BE2C (cell line): ENCODE measurements around the gene TMEM144.

ENCODE experiments used
- DNase-seq: peaks from one replicate; pipeline ENCODE4 v3.0.0-alpha.2; 2020
- H3K27me3 ChIP-seq: fragments of 250-450 bp; sonication (Bioruptor Pico); 2 replicates; pipeline ENCODE4 v1.5.1; 2020; ENCODE audit warnings: mild to moderate bottlenecking
- H3K36me3 ChIP-seq: fragments of 250-450 bp; sonication (Bioruptor Pico); 2 replicates; pipeline ENCODE4 v1.5.1; 2020; ENCODE audit warnings: mild to moderate bottlenecking
- H3K4me1 ChIP-seq: fragments of 250-450 bp; sonication (Bioruptor Pico); 2 replicates; pipeline ENCODE4 v1.5.1; 2020
- H3K4me3 ChIP-seq: 2 replicates; pipeline ENCODE4 v1.5.1; 2011; ENCODE audit warnings: low read depth, low read length
- H3K9me3 ChIP-seq: fragments of 250-450 bp; sonication (Bioruptor Pico); 2 replicates; pipeline ENCODE4 v1.5.1; 2020
- CTCF ChIP-seq: IDR thresholded peaks from 2 replicates; pipeline ENCODE4 v1.5.1; 2012; ENCODE audit warnings: mild to moderate bottlenecking, low read depth, low read length

TMEM144 gene

DNA sequence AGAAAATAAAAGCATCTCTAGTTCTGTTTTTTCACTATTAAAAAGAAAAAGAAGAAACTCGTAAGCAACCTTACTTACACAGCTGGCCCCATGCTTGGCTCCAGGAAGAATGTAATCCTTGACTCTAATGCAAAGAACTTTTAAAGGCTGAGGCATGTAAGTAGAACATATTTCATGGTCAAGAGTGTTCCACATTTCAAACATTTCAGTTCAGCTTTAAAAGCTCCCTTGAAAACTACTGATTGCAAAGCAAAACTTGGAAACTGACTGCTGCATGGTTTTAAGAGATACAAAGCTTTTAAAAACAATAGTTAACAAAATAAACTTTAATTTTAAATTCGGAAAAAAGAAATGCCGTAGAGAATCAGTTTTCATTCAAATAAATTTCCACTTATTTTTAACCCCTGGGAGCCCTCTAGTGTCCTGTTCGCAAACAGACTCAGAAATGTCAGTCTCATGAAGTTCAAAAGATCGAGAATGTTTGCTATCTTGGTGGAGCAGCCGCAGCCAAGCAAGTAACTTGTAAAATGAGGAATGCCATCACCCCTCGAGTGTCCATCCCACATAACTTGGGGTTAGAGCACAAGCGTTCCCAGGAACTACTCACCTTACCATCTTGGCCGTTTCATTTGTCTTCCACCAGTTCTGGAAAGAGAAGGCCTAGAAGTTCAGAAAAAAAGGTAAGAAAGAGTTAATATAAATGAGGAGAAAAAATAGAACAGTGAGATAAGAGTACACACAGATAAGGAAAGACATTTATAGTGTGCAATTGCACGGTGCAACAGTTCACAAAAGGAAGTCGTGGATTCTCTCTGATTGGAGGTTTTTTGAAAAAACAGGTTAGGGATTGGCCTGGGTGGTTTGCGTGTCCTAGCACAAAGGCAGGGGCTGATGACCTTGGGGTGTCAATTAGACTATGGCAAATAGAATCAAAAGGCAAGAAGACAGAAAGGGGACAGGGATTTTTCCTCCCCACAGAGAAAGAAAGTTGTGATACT is 37.7 kb upstream of the TMEM144 start, which contains the start of gene GASK1B:
Gene GASK1B, minus strand, starts transcription at position 765 of the 998 bp plus-strand sequence. CDS start 1,650 bp downstream, outside the sequence.
- peak; percentile 78 for TF ChIP-seq CTCF
- H3K9me3 ChIP-seq = no peaks in the 10 kb centered on the region
- peak; percentile 21 for DNase-seq
- H3K4me3 ChIP-seq = peak within 1 kb of the TSS; percentile 9; the same call in 1 of the 2 replicates
- no peaks in the 10 kb centered on the region for H3K36me3 ChIP-seq
- peaks cover 4% of the 10 kb centered on the region; the same call in 1 of the 2 replicates for H3K4me1 ChIP-seq
- no peaks in the 10 kb centered on the region for H3K27me3 ChIP-seq

GRCh38 chr4:158176108-158176507 is 34.2 kb upstream of the TMEM144 start:
- no peak for TF ChIP-seq CTCF
- no peak for DNase-seq
- H3K4me1 ChIP-seq = peaks cover 4% of the 10 kb centered on the region; the same call in 1 of the 2 replicates
- H3K9me3 ChIP-seq = no peaks in the 10 kb centered on the region
- no peak overlapping the region for H3K4me3 ChIP-seq
- H3K36me3 ChIP-seq = no peaks in the 10 kb centered on the region
- peaks cover 3% of the 10 kb centered on the region; the same call in 1 of the 2 replicates for H3K27me3 ChIP-seq

DNA sequence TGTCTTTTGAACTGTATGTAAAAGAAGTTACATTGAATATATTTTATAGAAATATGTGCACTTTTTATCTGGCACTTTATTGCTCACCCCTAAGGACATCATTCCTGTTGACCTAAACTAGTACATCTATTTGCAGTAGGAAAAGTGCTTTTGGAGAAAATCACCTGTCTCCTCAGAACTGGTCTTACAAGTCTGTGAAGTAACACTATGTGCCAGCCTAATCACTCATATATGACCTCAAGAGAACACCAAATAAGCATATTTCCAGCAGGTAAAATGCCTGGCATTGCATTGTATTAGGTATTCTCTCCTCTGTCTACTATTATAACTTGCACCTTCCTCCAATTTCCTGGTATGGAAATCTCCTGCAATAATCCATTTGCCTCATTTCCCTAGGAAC is 33.5 kb upstream of the TMEM144 start:
- H3K4me1 ChIP-seq = peaks cover 4% of the 10 kb centered on the region; the same call in 1 of the 2 replicates
- H3K4me3 ChIP-seq = no peak overlapping the region
- no peaks in the 10 kb centered on the region for H3K9me3 ChIP-seq
- no peaks in the 10 kb centered on the region for H3K36me3 ChIP-seq
- TF ChIP-seq CTCF = no peak
- DNase-seq = no peak
- peaks cover 3% of the 10 kb centered on the region; the same call in 1 of the 2 replicates for H3K27me3 ChIP-seq

DNA sequence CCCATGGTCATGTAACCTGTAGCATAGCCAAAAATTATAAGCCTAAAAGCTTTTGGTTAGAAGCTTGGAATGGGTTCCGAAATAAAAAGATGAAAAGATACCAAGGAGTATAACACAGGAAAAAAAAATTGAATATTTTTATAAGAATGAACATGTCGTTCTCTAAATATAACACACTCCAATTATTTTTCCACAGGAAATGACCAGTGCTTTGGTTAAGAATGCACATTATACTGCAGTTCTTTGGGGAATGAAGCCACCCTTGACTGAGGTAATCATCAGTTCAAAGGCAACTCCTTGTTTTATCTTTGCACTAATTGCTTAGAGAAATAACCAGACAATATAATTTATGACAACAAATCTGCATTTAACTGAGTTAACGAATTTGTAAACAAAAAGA is 30.8 kb upstream of the TMEM144 start:
- no peak for TF ChIP-seq CTCF
- no peaks in the 10 kb centered on the region for H3K36me3 ChIP-seq
- peaks cover 3% of the 10 kb centered on the region; the same call in 1 of the 2 replicates for H3K27me3 ChIP-seq
- DNase-seq = no peak
- no peak overlapping the region for H3K4me3 ChIP-seq
- no peaks in the 10 kb centered on the region for H3K4me1 ChIP-seq
- H3K9me3 ChIP-seq = no peaks in the 10 kb centered on the region

DNA sequence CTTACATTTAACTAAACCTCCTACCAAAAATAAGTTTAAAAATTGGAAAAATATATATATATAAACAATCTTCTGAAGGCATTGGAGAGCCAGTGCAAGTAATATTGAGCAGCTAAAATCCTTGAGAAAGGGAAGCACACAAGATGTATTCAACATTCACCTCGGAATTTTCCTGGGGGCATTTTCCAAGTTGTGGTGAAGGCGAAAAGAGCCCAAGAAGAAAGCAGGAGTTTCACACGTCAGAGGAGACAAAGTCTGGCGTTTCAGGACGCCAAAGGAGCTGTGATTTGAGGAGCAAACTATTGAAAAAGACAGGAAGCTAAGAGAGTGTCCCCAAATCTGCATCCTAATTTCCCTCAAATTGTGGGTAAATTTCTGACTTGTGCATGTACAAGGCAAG is 28.4 kb upstream of the TMEM144 start:
- no peaks in the 10 kb centered on the region for H3K9me3 ChIP-seq
- peak overlapping the region; percentile 53; the same call in 1 of the 2 replicates for H3K4me3 ChIP-seq
- H3K36me3 ChIP-seq = no peaks in the 10 kb centered on the region
- H3K27me3 ChIP-seq = peaks cover 3% of the 10 kb centered on the region; the same call in 1 of the 2 replicates
- no peak for DNase-seq
- H3K4me1 ChIP-seq = no peaks in the 10 kb centered on the region
- no peak for TF ChIP-seq CTCF
